ENCODE data around the gene CNIH1.
"Not testable (repeated sequence)": the region's sequence is repeated elsewhere in the genome, so short reads cannot be mapped to it uniquely, and the experiment has no call there.

CNIH1 gene

DNA sequence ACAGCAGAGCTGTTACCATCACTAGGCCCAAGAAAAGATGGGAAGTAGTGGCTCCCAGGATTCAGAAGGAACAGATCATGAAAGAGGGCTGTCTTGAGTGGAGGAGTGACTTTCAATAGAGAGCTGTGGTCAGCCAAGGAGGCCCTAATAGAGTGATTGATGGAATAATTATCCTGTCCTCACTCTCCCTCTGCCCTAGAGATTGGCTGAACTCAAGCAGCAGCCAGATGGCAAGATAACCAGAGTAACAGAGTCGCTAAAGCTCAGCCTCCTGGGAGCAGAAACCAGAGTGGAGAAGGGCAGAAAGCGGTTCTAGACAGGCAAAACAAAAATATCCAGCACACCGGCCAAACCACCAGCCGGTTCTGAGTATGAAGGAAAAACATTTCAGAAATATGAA, 24.5 kb upstream of the CNIH1 start:
- DNase-seq, result no peak

DNA sequence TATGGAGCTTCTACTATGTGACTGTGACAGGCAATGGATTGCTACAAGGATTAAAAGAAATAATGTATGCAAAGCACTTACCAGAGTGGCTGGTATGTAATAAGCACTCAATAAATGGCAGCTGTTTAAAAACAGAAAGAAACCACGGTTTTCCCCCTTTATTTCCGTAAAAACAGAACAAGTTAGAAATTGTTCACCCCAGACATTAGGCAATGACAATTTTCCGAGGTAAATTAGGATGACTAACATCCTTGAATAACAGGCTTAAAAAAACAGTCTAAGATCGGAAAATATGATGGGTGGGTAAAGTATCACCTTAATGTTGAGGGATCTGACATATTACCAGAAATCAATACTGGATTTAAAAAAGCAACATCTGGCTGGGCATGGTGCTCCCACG, 20.9 kb upstream of the CNIH1 start:
- DNase-seq, result no peak

DNA sequence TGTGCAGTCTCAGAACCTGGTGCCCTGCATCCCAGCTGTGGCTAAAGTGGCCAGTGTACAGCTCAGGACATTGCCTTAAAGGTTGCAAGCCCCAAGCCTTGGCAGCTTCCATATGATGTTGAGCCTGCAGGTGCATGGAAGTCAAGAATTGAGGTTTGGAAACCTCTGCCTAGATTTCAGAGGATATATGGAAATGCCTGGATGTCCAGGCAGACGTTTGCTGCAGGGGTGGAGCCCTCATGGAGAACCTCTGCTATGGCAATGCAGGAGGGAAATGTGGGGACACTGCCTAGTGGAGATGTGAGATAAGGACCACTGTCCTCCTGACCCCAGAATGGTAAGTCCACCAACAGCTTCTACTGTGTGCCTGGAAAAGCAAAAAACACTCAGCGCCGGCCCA, 17.9 kb upstream of the CNIH1 start:
- DNase-seq, result no peak

DNA sequence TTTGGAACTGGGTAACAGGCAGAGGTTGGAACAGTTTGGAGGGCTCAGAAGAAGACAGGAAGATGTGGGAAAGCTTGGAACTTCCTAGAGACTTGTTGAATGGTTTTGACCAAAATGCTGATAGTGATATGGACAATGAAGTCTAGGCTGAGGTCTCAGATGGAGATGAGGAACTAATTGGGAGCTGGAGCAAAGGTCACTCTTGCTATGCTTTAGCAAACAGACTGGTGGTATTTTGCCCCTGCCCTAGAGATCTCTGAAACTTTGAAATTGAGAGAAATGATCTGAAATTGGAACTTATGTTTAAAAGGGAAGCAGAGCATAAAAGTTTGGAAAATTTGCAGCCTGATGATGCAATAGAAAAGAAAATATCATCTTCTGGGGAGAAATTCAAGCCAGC, 17.4 kb upstream of the CNIH1 start:
- not testable (repeated sequence) for DNase-seq

DNA sequence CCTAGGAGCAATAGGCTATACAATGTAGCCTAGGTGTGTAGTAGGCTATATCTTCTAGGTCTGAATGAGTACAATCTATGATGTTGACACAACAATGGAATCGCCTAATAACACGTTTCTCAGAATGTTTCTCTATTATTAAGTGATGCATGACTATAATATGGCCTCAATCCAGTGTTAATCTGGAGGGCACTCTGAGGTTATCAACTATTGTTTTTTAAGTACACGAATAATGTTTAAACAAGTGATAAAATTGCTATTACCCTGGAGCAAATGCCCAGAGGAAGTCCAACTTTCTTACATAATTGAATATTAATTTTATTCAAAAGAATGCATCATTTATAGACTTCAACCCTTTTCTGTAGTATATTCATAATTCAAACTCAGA, 16.4 kb upstream of the CNIH1 start:
- DNase-seq, result no peak

DNA sequence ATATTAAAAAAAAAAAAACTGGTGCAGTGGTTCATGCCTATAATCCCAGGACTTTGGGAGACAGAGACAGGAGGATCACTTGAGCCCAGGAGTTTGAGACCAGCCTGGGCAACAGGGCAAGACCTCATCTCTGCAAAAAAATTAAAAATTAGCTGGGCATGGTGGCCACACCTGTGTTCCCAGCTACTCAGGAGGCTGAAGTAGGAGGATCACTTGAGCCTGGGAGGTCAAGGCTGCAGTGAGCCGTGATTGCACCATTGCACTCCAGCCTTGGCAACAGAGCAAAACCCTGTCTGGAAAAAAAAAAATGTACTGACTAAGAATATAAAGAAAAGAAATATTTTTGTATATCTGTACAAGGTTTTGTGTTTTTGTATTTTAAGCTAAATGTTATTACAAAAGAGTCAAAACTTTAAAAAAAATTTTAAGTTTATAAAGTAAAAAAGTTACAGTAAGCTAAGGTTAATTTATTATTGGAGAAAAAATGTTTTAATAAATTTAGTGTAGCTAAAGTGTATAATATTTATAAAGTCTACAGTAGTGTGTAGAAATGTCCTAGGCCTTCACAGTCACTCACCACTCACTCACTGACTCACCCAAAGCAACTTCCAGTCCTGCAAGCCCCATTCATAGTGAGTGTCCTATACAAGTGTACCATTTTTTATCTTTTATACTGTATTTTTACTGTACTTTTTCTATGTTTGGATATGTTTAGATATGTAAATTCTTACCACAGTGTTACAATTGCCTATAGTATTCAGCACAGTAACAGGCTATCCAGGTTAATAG, 15.8 kb upstream of the CNIH1 start:
- not testable (repeated sequence) for DNase-seq

DNA sequence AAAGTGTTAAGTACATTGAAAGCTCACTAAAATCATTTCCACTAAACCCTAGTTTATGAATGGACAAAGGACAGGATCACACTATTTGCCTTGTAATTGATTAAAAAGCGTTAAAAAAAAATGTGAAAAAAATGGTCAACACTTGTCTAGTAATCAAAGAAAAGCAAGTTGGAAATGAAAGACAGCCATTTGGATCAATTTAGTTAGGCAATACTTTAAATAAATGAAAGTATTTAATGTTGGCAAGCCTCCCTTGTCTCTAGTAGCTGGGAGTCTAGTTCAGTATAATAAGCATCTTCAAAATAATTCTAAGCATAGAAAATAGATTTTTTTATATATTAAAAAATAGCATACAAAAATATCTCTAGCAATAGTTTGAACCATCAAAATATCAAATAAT, 14.2 kb upstream of the CNIH1 start:
- DNase-seq, result no peak

DNA sequence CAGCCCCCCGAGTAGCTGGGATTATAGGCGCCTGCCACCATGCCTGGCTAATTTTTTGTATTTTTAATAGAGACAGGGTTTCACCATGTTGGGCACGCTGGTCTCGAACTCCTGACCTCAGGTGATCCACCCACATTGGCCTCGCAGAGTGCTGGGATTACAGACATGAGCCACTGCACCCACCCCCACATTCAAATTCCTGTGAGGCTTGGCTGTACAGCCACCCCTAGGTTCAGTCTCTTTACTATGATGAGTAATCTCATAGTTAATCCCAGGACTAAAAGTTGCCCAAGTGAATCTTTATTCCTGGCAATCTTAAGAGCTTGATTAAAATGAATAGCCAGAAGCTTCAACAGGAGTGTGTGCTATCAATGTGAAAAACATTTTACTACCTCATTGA, 12.8 kb upstream of the CNIH1 start:
- not testable (repeated sequence) for DNase-seq

DNA sequence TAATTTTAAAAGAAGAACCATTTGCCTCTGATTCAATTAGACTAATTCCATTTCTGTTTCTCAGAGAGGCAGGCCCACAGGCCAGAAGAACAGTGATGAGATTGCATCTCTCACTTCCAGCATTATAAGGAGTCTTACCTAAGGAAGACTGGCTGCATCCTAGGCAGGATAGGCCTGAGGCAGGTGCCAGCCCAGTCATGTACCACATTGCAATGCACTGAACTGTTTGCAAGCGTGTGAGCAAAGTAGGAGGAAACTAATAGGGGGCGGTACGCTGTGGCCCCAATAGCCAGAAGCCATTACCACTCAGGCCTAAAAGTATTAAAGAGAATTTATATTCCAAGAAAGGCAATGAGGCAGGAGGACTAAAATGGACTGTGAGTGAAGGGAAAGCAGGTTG, 12.1 kb upstream of the CNIH1 start:
- no peak for DNase-seq

DNA sequence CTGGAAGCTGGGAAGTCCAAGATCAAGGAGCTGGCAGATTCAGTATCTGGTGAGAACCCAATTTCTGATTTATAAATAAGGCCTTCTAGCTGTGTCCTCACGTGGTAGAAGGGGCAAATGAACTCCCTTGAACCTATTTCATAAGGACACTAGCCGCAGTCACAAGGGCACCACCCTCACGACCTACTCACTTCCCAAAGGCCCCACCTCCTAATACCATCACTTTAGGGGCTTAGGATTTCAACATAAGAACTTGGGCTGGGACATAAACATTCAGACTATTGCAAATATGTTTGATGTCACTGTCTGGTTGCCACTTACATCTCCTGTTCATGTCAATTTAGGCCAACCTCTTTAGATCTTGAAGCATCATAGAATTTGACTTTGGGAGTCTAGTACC, 10.8 kb upstream of the CNIH1 start:
- DNase-seq, result no peak

DNA sequence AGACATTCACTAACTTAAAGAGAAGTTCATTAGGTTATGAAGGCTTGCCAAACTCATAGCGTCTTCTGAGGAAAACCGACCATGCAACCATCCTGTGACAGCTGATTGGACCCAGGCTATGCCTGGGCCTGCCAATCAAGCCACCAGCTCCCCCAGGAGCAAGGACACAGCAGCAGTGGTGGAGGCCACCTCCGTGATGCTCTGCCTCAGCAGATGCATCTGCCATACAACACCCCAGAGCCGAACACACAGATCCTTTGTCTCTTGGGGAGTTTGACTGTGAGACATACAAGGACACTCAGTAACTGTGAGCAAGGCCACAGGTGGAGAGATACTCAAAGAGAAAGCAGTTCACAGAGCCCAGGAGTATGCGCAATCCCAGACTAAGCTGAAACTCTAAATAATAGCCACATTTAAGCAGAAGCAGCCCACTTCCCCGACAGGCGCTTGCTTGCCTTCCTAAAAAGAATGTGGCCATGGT, 10.0 kb upstream of the CNIH1 start:
- no peak for DNase-seq

DNA sequence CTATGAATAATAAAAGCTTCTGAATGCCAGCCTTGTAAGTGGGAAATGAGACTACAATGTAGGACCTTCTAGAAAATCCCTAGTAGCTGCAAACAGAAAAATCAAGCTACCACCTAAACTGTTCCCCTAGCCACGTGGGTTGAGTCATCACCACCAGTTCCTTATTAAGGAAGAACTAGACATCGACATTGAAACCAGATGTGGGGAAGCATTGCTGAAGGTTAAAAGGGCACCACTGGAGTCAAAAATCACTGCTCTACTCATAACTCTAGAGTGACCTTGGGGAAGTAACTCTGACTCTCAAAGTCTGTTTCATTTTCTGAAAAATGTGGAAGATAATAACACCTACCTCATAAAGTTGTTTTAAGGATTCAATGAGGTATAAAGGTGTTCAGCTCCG, 9.4 kb upstream of the CNIH1 start:
- DNase-seq, result no peak

DNA sequence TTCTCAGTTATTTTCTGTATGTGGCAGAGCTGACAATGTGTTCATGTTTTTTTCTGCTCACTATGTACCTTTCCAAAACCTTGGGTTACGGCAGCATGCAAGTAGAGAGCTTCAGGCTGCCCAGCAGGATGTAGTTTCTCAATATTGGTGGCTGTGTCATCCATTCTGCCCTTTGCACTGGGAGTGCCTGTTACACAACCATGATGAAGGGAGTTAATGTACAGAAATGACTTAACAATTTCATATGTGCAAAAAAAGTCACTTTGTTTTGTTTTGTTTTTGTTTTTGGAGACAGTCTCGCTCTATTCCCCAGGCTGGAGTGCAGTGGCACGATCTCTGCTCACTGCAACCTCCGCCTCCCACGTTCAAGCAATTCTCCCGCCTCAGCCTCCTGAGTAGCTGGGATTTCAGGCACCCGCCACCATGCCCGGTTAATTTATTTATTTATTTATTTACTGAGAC, 6.1 kb upstream of the CNIH1 start:
- DNase-seq, result no peak

DNA sequence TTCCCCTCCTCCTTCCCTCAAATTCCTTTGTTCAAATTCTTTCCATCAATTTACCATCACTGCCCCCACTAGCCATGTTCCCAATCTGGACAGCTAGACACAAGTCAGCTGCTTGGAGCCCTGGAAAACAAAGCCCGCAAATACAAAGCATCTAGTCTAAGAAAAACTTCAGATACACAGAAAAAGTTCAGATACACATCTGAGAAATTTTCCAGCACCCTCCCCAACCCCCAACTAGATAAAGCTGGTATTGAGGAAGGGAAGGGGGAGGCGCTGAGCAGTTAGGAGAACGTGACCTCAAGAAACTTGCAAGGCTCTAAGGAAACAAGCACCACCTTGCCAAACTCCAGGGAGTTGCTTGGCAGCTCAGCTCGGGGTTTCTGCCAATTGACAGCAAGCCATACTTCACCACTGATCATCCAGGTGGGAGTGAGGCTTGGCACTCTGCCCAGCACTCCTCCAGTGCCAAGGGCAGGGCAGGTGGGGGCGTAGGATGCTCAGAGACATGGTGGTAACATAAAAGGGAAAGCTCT, 5.1 kb upstream of the CNIH1 start:
- no peak for DNase-seq

DNA sequence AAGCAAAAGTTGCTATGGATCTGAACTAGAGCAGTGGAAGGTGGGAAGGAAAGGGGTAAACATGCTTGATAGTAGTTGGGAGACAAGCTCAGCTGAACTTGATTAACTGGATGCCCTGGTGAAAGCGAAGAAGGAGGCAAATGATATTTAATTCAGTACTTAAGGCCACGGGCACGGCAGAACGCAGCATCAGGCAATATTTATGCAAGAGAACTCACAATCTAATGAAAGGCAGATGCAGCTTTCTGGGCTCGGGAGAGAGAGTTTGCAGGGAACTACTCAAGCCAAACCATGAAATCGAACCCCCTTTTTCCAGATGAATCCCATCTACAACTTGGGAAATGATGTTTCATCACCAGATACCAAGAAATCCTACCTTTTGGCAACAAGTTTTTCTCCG, 3.5 kb upstream of the CNIH1 start:
- no peak for DNase-seq

DNA sequence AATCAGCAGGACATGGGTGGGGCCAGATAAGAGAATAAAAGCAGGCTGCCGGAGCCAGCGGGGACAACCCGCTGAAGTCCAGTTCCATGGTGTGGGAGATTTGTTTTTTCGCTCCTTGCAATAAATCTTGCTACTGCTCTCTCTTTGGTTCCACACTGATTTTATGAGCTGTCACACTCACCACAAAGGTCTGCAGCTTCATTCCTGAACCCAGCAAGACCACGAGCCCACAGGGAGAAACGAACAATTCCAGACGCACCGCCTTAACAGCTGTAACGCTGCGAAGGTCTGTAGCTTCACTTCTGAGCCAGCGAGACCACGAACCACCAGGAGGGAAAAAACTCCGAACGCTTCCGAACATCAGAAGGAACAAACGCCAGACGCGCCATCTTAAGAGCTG, 2.8 kb upstream of the CNIH1 start:
- DNase-seq, result no peak

DNA sequence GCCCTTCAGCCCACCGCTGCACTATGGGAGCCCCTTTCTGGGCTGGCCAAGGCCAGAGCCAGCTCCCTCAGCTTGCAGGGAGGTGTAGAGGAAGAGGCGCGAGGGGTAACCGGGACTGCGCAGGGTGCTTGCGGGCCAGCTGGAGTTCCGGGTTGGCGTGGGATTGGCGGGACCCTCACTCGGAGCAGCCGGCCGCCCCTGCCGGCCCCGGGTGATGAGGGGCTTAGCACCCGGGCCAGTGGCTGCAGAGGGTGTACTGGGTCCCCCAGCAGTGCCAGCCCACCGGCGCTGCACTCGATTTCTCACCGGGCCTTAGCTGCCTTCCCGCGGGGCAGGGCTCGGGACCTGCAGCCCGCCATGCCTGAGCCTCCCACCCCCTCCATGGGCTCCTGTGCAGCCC, 1.8 kb upstream of the CNIH1 start:
- DNase-seq, result not testable (repeated sequence)

DNA sequence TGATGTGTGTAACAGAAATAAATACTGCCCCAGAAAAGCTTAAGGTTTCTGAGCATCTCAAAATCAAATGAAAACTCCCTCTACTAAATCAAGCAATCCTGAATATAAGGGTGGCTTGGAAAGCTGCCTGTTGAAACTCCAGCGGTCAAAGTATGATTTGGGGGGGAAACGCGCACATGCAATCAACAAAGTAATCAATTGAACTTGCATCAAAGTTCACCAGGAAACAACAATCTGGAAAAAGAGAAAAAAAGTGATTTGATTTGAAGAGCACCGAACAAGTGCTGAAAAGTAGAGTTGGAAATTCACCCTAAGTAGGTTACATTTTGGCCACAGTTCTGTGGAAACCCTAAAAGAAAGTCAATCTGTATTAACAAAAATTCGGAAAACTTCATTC, 700 bp downstream of the CNIH1 start:
- no peak for DNase-seq

DNA sequence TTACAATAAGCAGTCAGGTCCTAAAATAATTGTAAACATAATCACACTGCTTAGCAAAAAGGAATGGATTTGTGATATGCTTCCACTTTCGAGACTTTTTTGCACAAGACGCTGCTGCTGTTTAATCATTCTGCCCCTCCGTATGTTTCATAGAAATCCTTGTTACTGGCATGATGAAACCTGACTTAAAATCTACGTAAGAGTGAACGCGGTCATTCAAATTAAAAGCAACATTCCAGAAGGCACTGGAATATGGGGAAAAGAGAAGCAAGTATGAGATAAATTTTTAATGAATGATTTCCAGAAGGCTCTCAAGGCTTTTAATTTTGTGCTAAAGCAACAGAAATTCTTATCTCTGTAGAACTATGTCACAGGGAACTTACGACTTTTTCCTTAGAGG, 1.1 kb downstream of the CNIH1 start:
- DNase-seq, result no peak

DNA sequence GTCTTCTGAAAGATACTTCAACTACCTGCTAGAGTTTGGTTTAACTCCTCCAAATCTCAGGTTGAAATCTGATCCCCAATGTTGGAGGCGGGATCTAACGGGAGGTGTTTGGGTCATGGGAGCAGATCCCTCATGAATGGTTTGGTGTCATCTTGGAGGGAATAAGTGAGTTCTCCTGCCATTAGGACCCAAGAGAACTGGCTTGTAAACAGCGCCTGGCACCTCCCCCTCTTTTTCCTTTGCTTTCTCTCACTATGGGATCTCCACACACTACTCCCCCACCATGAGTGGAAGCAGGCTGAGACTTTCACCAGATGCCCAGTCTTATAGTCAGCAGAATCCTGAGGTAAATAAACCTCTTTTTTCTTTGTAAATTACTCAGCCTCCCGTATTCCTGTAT, 2.5 kb downstream of the CNIH1 start:
- no peak for DNase-seq

DNA sequence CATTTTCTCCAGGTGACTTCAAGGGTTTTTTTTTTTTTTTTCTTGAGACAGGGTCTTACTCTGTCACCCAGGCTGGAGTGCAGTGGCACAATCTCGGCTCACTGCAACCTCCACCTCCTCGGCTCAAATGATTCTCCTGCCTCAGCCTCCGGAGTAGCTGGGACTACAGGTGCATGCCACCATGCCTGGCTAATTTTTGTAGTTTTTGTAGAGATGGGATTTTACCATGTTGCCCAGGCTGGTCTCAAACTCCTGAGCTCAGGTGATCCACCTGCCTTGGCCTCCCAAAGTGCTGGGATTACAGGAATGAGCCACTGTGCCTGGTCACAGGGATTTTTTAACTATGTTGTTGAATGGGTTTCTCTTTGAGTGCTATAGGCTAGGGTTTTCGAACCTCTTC, 3.2 kb downstream of the CNIH1 start:
- not testable (repeated sequence) for DNase-seq

DNA sequence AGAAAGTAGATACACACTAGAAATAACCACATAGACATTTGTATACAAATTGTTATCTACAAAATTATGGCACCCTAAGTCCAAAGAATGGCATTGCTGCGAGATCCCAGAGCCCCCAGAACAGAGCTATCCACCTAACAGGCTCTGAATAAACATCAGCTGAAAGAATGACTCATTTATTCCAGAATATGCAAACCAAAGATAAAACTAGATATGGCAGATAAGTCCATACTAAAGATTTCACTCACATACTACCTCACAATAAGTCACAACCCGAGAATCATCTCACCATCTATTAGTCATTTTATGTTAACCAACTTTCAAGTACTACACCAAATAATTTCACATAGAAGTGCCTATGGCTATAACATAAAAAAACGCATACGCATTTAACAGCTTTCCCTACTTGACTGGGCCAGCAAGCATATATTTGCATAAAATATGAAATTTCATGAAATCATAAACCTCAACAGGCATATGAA, 5.6 kb downstream of the CNIH1 start:
- DNase-seq, result peak in 1 of 5 donors; percentile 77

DNA sequence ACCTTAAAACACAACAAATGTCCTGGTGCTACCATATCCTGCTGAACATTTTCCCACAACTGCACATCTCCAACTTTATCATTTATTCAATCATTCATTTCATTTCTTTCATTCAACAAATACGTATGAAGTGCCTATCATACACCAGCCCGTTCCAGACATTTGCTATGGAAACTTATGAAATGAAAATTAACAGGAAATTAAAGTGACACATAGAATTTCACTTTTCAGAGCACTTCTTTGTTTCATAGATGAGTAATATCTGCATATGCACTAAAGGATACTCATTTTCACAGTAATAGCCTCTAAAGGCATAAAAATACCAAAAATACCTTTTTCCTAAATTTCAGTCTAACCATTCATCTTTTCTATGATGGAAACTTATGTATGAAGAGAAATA, 12.6 kb downstream of the CNIH1 start:
- no peak for DNase-seq

DNA sequence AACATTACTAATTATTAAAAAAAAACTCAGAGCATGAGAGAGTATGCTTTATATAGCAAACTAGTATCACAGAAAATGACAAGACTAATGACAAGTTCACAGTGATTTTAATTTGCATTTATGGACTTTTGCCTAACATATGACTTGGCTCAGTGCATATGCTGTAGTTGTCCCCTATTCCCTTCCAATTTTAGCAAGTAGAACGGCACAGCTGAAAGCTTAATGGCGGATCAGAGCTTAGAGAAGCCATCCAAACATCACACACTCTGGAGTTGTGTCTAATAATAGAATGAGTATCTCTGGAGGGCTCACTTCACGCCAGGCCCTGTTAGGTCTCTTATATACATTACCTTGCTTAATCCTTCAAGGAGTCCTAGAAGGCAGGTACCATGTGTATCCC, 13.3 kb downstream of the CNIH1 start:
- DNase-seq, result no peak
